HepG2 (cell line): ENCODE results near the gene LRR1. TPM values are rescaled to one million over a fixed set of nuclear protein-coding genes. Genes with fewer than 3 reads are reported as not detected.

Experiments
- ATF3 ChIP-seq: sonication (generic); formaldehyde crosslinking; IDR thresholded peaks from 2 replicates; pipeline ENCODE4 v1.4.0; 2020; ENCODE audit warnings: missing genetic modification reagents
- BCL6 ChIP-seq: IDR thresholded peaks from 2 replicates; pipeline ENCODE4 v1.6.1; 2016; ENCODE audit warnings: missing genetic modification reagents, missing compliant biosample characterization
- CCAR2 ChIP-seq: fragments of 200-400 bp; formaldehyde crosslinking; optimal IDR thresholded peaks from 2 replicates; pipeline ENCODE3; 2018; ENCODE audit warnings: low read depth, mild to moderate bottlenecking, low read length, moderate library complexity
- EED ChIP-seq: sonication (generic); formaldehyde crosslinking; IDR thresholded peaks from 2 replicates; pipeline ENCODE4 v1.5.0; 2020; ENCODE audit warnings: mild to moderate bottlenecking, missing genetic modification reagents
- HNRNPH1 ChIP-seq: fragments of 200-400 bp; formaldehyde crosslinking; optimal IDR thresholded peaks from 2 replicates; pipeline ENCODE3; 2017; ENCODE audit warnings: mild to moderate bottlenecking, low read depth, low read length
- HNRNPK ChIP-seq: fragments of 200-400 bp; formaldehyde crosslinking; IDR thresholded peaks from 2 replicates; pipeline ENCODE4 v1.6.1; 2018; ENCODE audit warnings: low read length, low read depth, moderate library complexity, mild to moderate bottlenecking; ENCODE audit not compliant: poor library complexity, severe bottlenecking
- MAZ ChIP-seq, 2 experiments: sonication (generic) in 1 of 2; formaldehyde crosslinking in 1 of 2; IDR thresholded peaks; 2 replicates each; pipeline versions ENCODE4 v1.5.0 to v1.6.1; 2012 to 2020; ENCODE audit warnings: low read depth in 2 of 2, mild to moderate bottlenecking in 2 of 2, borderline replicate concordance in 1 of 2, improper control_type of control experiment in 1 of 2, low read length in 1 of 2, missing genetic modification reagents in 1 of 2, moderate library complexity in 1 of 2
- PHF21A ChIP-seq: sonication (generic); formaldehyde crosslinking; IDR thresholded peaks from 2 replicates; pipeline ENCODE4 v1.5.0; 2020; ENCODE audit warnings: mild to moderate bottlenecking, missing genetic modification reagents
- PRDM10 ChIP-seq: sonication (generic); formaldehyde crosslinking; IDR thresholded peaks from 2 replicates; pipeline ENCODE4 v1.4.0; 2020; ENCODE audit warnings: low read depth, missing genetic modification reagents
- RNF219 ChIP-seq: sonication (generic); formaldehyde crosslinking; IDR thresholded peaks from 2 replicates; pipeline ENCODE4 v1.5.0; 2020; ENCODE audit warnings: mild to moderate bottlenecking, missing genetic modification reagents
- SOX6 ChIP-seq, 2 experiments: fragments of 450-650 bp in 1 of 2; sonication (generic) in 1 of 2; formaldehyde crosslinking in 1 of 2; IDR thresholded peaks; 2 replicates each; pipeline versions ENCODE4 v1.4.0 to v1.6.1; 2017 to 2020; ENCODE audit warnings: antibody characterized with exemption in 1 of 2, mild to moderate bottlenecking in 1 of 2, missing genetic modification reagents in 1 of 2
- XBP1 ChIP-seq: sonication (generic); formaldehyde crosslinking; IDR thresholded peaks from 2 replicates; pipeline ENCODE4 v1.5.0; 2020; ENCODE audit warnings: missing genetic modification reagents
- YY1 ChIP-seq: IDR thresholded peaks from 2 replicates; pipeline ENCODE4 v1.6.1; 2011; ENCODE audit warnings: low read length, low read depth, moderate library complexity, mild to moderate bottlenecking; ENCODE audit not compliant: insufficient read depth, insufficient replicate concordance
- ZNF235 ChIP-seq: sonication (generic); formaldehyde crosslinking; IDR thresholded peaks from 2 replicates; pipeline ENCODE4 v1.8.1; 2023; ENCODE audit warnings: mild to moderate bottlenecking, missing genetic modification reagents, borderline replicate concordance
- ZNF501 ChIP-seq: sonication (generic); formaldehyde crosslinking; IDR thresholded peaks from 2 replicates; pipeline ENCODE4 v1.5.1; 2020; ENCODE audit warnings: mild to moderate bottlenecking, moderate library complexity, missing genetic modification reagents
- ZNF567 ChIP-seq: sonication (generic); formaldehyde crosslinking; IDR thresholded peaks from 2 replicates; pipeline ENCODE4 v1.8.1; 2023; ENCODE audit warnings: mild to moderate bottlenecking, missing genetic modification reagents, borderline replicate concordance
- ZNF660 ChIP-seq: sonication (generic); formaldehyde crosslinking; IDR thresholded peaks from 2 replicates; pipeline ENCODE4 v1.5.1; 2020; ENCODE audit warnings: mild to moderate bottlenecking, low read depth, missing genetic modification reagents, borderline replicate concordance
- ZNF770 ChIP-seq: sonication (generic); formaldehyde crosslinking; IDR thresholded peaks from 2 replicates; pipeline ENCODE4 v1.5.0; 2020; ENCODE audit warnings: mild to moderate bottlenecking, missing genetic modification reagents
- ZZZ3 ChIP-seq: sonication (generic); formaldehyde crosslinking; IDR thresholded peaks from 2 replicates; pipeline ENCODE4 v1.4.0; 2020; ENCODE audit warnings: missing genetic modification reagents, mild to moderate bottlenecking, borderline replicate concordance
- polyA plus RNA-seq, 8 experiments: library from polyadenylated mRNA; depleted of rRNA in 3 of 8; stranded (reverse) in 7 of 8; unstranded in 1 of 8; fragments of >200 nt; fragmentation: Illumina TruSeq in 4 of 8; extraction: Trizol in 4 of 8; gene quantifications; 2 replicates each; pipeline versions ENCODE4 v1.2.1 to v1.2.3, GENCODE V29; 2011 to 2016; ENCODE audit warnings: low read depth in 4 of 8, missing spikeins in 1 of 8, mixed read lengths in 1 of 8; ENCODE audit not compliant: insufficient read depth in 1 of 8
- total RNA-seq, 5 experiments: library from RNA; depleted of rRNA; stranded (reverse); fragments of >200 nt; fragmentation: Illumina TruSeq; extraction: Trizol; gene quantifications; 2 replicates each; pipeline ENCODE4 v1.2.3, GENCODE V29; 2016; ENCODE audit warnings: low read depth in 1 of 5

Gene LRR1
- total and polyA plus RNA-seq, 2 of the 13 experiments (the other 11 are each of a cell fraction or from before 2014, with no cell fraction given), result 7.0 to 36.2 TPM

- TF ChIP-seq MAZ (IDR thresholded peaks at IDR 0.05; ENCODE audit: borderline replicate concordance, low read depth, low read length) (no peak), MAZ (CRISPR knock-in tag; IDR thresholded peaks at IDR 0.05; ENCODE audit: low read depth) (peak; percentile 70), PRDM10 (CRISPR knock-in tag) (peak; percentile 79; the same call in 1 of the 2 replicates), BCL6 (no peak; the same call in 1 of the 2 replicates), XBP1 (CRISPR knock-in tag) (peak; percentile 90; the same call in 1 of the 2 replicates), EED (CRISPR knock-in tag) (0 out of 2 replicates have a peak, but pooled peaks have one; percentile 24), ZNF660 (CRISPR knock-in tag) (no peak), ZNF770 (CRISPR knock-in tag) (peak; percentile 99), SOX6 (IDR thresholded peaks at IDR 0.05) (no peak), SOX6 (CRISPR knock-in tag; IDR thresholded peaks at IDR 0.05) (peak; percentile 79), ZNF567 (CRISPR knock-in tag) (peak; percentile 31; the same call in 1 of the 2 replicates), ZNF501 (peak; percentile 90), PHF21A (CRISPR knock-in tag) (peak; percentile 89), ATF3 (peak; percentile 99), YY1 (peak; percentile 89), HNRNPK (no peak), ZNF235 (CRISPR knock-in tag) (no peak), RNF219 (CRISPR knock-in tag) (no peak), ZZZ3 (CRISPR knock-in tag) (no peak), HNRNPH1 (no peak), CCAR2 (no peak)
These were observed 12.7 kb upstream of the LRR1 start, which contains the start of gene RPS29 (continued) for GRCh38 chr14:49585803-49586672.
